Ishikawa (cell line): ENCODE results near the gene LENEP.

Experiments
- CREB1 ChIP-seq: IDR thresholded peaks from 2 replicates; pipeline ENCODE4 v1.6.1; 2012; ENCODE audit warnings: low read depth
- EGR1 ChIP-seq: IDR thresholded peaks from 2 replicates; pipeline ENCODE4 v1.6.1; 2012
- EP300 ChIP-seq: IDR thresholded peaks from 2 replicates; pipeline ENCODE4 v1.6.1; 2012; ENCODE audit warnings: borderline replicate concordance
- MAX ChIP-seq: IDR thresholded peaks from 2 replicates; pipeline ENCODE4 v1.6.1; 2012
- RAD21 ChIP-seq: IDR thresholded peaks from 2 replicates; pipeline ENCODE4 v1.6.1; 2012; ENCODE audit warnings: low read depth
- REST ChIP-seq: IDR thresholded peaks from 2 replicates; pipeline ENCODE4 v1.6.1; 2012; ENCODE audit warnings: low read depth, mild to moderate bottlenecking
- TAF1 ChIP-seq: IDR thresholded peaks from 2 replicates; pipeline ENCODE4 v1.6.1; 2012; ENCODE audit warnings: low read depth, mild to moderate bottlenecking
- TCF12 ChIP-seq: IDR thresholded peaks from 2 replicates; pipeline ENCODE4 v1.6.1; 2012; ENCODE audit warnings: low read depth
- TEAD4 ChIP-seq: IDR thresholded peaks from 2 replicates; pipeline ENCODE4 v1.6.1; 2012
- ZBTB7A ChIP-seq: IDR thresholded peaks from 2 replicates; pipeline ENCODE4 v1.6.1; 2012; ENCODE audit warnings: low read depth

- no peak for TF ChIP-seq CREB1
- no peak for TF ChIP-seq TCF12
- TF ChIP-seq TEAD4 = no peak
- TF ChIP-seq RAD21 = no peak
- no peak for TF ChIP-seq ZBTB7A
- no peak for TF ChIP-seq EP300
- no peak for TF ChIP-seq MAX
- no peak for TF ChIP-seq TAF1
- no peak for TF ChIP-seq REST
- TF ChIP-seq EGR1 = no peak
Measured at GRCh38 chr1:155023627-155024026, 30.2 kb downstream of the LENEP start.
